ENCODE results near the gene MDGA2. TPM values are rescaled to one million over a fixed set of nuclear protein-coding genes. Genes with fewer than 3 reads are reported as not detected.

Gene MDGA2
- total RNA-seq, 5 donors from 2014 or later (not counting 1 experiment from before 2014, with no cell fraction given), result not detected

GRCh38 chr14:47520382-47520781 lies 155.0 kb downstream of the MDGA2 start:
- ChIA-PET CTCF (no interaction called here), POLR2A (no interaction called here)
- Histone ChIP-seq H3K4me1 (ENCODE audit: control insufficient read depth in 1 of 2, extremely low read depth in 1 of 2, insufficient read depth in 2 of 2, low read length in 2 of 2) (no peaks in the 10 kb centered on the region), H3K27me3 (replicated peaks in 1 of 2; ENCODE audit: control insufficient read depth in 2 of 2, extremely low read depth in 1 of 2, insufficient read depth in 2 of 2, low read length in 1 of 2) (no peaks in the 10 kb centered on the region), H3K36me3 (ENCODE audit: control insufficient read depth in 2 of 2, extremely low read depth in 1 of 2, insufficient read depth in 1 of 2, low read length in 1 of 2) (no peaks in the 10 kb centered on the region), H3K9me3 (no peaks in the 10 kb centered on the region), H3K27ac (ENCODE audit: low read length) (no peak overlapping the region), H3K4me3 (ENCODE audit: control insufficient read depth in 1 of 2, extremely low read depth in 1 of 2, low read length in 1 of 2) (no peak overlapping the region)
- WGBS (ENCODE audit: insufficient coverage), result no CpG with 5 or more reads among the region's 3 CpGs
- ATAC-seq (replicated peaks in 1 of 4) (no peak), DNase-seq (no peak)
- Mint-ChIP-seq H3K4me3 (no peak overlapping the region), H3K4me1 (no peaks in the 10 kb centered on the region), H3K27me3 (no peaks in the 10 kb centered on the region), H3K27ac (no peak overlapping the region), H3K36me3 (no peaks in the 10 kb centered on the region), H3K9me3 (peaks cover 0 to 9% (median 4%) of the 10 kb centered on the region in 3 donors)

GRCh38 chr14:47511829-47512228 lies 163.6 kb downstream of the MDGA2 start:
- ATAC-seq (replicated peaks in 1 of 4) (no peak), DNase-seq (no peak)
- H3K4me3 ChIP-seq (ENCODE audit: control insufficient read depth in 1 of 2, extremely low read depth in 1 of 2, low read length in 1 of 2), result no peak overlapping the region
- H3K4me1 ChIP-seq (ENCODE audit: control insufficient read depth in 1 of 2, extremely low read depth in 1 of 2, insufficient read depth in 2 of 2, low read length in 2 of 2), result no peaks in the 10 kb centered on the region
- ChIA-PET CTCF (no interaction called here), POLR2A (no interaction called here)
- no peaks in the 10 kb centered on the region for H3K27me3 ChIP-seq (replicated peaks in 1 of 2; ENCODE audit: control insufficient read depth in 2 of 2, extremely low read depth in 1 of 2, insufficient read depth in 2 of 2, low read length in 1 of 2)
- Mint-ChIP-seq H3K27ac (no peak overlapping the region), H3K9me3 (peaks cover 9 to 14% (median 10%) of the 10 kb centered on the region in 3 donors), H3K27me3 (no peaks in the 10 kb centered on the region), H3K4me1 (no peaks in the 10 kb centered on the region), H3K4me3 (no peak overlapping the region), H3K36me3 (no peaks in the 10 kb centered on the region)
- WGBS (ENCODE audit: insufficient coverage), result no CpG with 5 or more reads among the region's 2 CpGs
- H3K36me3 ChIP-seq (ENCODE audit: control insufficient read depth in 2 of 2, extremely low read depth in 1 of 2, insufficient read depth in 1 of 2, low read length in 1 of 2), result no peaks in the 10 kb centered on the region
- H3K9me3 ChIP-seq, result no peaks in the 10 kb centered on the region
- no peak overlapping the region for H3K27ac ChIP-seq (ENCODE audit: low read length)

GRCh38 chr14:47509957-47510356 lies 165.4 kb downstream of the MDGA2 start:
- no CpG with 5 or more reads among the region's 5 CpGs for WGBS (ENCODE audit: insufficient coverage)
- no peaks in the 10 kb centered on the region for H3K36me3 ChIP-seq (ENCODE audit: control insufficient read depth in 2 of 2, extremely low read depth in 1 of 2, insufficient read depth in 1 of 2, low read length in 1 of 2)
- ATAC-seq (replicated peaks in 1 of 4) (no peak), DNase-seq (no peak)
- no peaks in the 10 kb centered on the region for H3K27me3 ChIP-seq (replicated peaks in 1 of 2; ENCODE audit: control insufficient read depth in 2 of 2, extremely low read depth in 1 of 2, insufficient read depth in 2 of 2, low read length in 1 of 2)
- Mint-ChIP-seq H3K27ac (no peak overlapping the region), H3K27me3 (no peaks in the 10 kb centered on the region), H3K4me3 (no peak overlapping the region), H3K9me3 (peaks cover 10 to 17% (median 12%) of the 10 kb centered on the region in 3 donors), H3K4me1 (no peaks in the 10 kb centered on the region), H3K36me3 (no peaks in the 10 kb centered on the region)
- no peak overlapping the region for H3K4me3 ChIP-seq (ENCODE audit: control insufficient read depth in 1 of 2, extremely low read depth in 1 of 2, low read length in 1 of 2)
- no peak overlapping the region for H3K27ac ChIP-seq (ENCODE audit: low read length)
- CTCF ChIA-PET, result no interaction called here
- H3K4me1 ChIP-seq (ENCODE audit: control insufficient read depth in 1 of 2, extremely low read depth in 1 of 2, insufficient read depth in 2 of 2, low read length in 2 of 2), result no peaks in the 10 kb centered on the region
- POLR2A ChIA-PET, result no interaction called here
- H3K9me3 ChIP-seq, result no peaks in the 10 kb centered on the region

- no peak for ATAC-seq (replicated peaks in 1 of 4)
- CTCF ChIA-PET, result no interaction called here
- no peaks in the 10 kb centered on the region for H3K9me3 ChIP-seq
- no peaks in the 10 kb centered on the region for H3K27me3 Mint-ChIP-seq
- no peak overlapping the region for H3K4me3 ChIP-seq (ENCODE audit: control insufficient read depth in 1 of 2, extremely low read depth in 1 of 2, low read length in 1 of 2)
- no peak for DNase-seq
- no peaks in the 10 kb centered on the region for H3K36me3 ChIP-seq (ENCODE audit: control insufficient read depth in 2 of 2, extremely low read depth in 1 of 2, insufficient read depth in 1 of 2, low read length in 1 of 2)
- WGBS (ENCODE audit: insufficient coverage), result 67% methylated on average over 1 of the region's 2 CpGs
- POLR2A ChIA-PET, result no interaction called here
- no peak overlapping the region for H3K27ac Mint-ChIP-seq
- H3K4me1 Mint-ChIP-seq, result no peaks in the 10 kb centered on the region
- no peaks in the 10 kb centered on the region for H3K4me1 ChIP-seq (ENCODE audit: control insufficient read depth in 1 of 2, extremely low read depth in 1 of 2, insufficient read depth in 2 of 2, low read length in 2 of 2)
- no peaks in the 10 kb centered on the region for H3K36me3 Mint-ChIP-seq
- no peaks in the 10 kb centered on the region for H3K27me3 ChIP-seq (replicated peaks in 1 of 2; ENCODE audit: control insufficient read depth in 2 of 2, extremely low read depth in 1 of 2, insufficient read depth in 2 of 2, low read length in 1 of 2)
- peaks cover 9 to 17% (median 12%) of the 10 kb centered on the region in 3 donors for H3K9me3 Mint-ChIP-seq
- no peak overlapping the region for H3K27ac ChIP-seq (ENCODE audit: low read length)
- H3K4me3 Mint-ChIP-seq, result no peak overlapping the region
Measured at GRCh38 chr14:47507861-47508260, 167.5 kb downstream of the MDGA2 start.

GRCh38 chr14:47500369-47500768 lies 175.0 kb downstream of the MDGA2 start:
- no peak overlapping the region for H3K4me3 ChIP-seq (ENCODE audit: control insufficient read depth in 1 of 2, extremely low read depth in 1 of 2, low read length in 1 of 2)
- no peaks in the 10 kb centered on the region for H3K36me3 ChIP-seq (ENCODE audit: control insufficient read depth in 2 of 2, extremely low read depth in 1 of 2, insufficient read depth in 1 of 2, low read length in 1 of 2)
- Mint-ChIP-seq H3K4me1 (no peaks in the 10 kb centered on the region), H3K4me3 (no peak overlapping the region), H3K27ac (no peak overlapping the region), H3K27me3 (no peaks in the 10 kb centered on the region), H3K36me3 (no peaks in the 10 kb centered on the region), H3K9me3 (peaks cover 0 to 5% (median 3%) of the 10 kb centered on the region in 3 donors)
- no peaks in the 10 kb centered on the region for H3K4me1 ChIP-seq (ENCODE audit: control insufficient read depth in 1 of 2, extremely low read depth in 1 of 2, insufficient read depth in 2 of 2, low read length in 2 of 2)
- H3K27ac ChIP-seq (ENCODE audit: low read length), result no peak overlapping the region
- H3K9me3 ChIP-seq, result no peaks in the 10 kb centered on the region
- DNase-seq (no peak), ATAC-seq (replicated peaks in 1 of 4) (no peak)
- no peaks in the 10 kb centered on the region for H3K27me3 ChIP-seq (replicated peaks in 1 of 2; ENCODE audit: control insufficient read depth in 2 of 2, extremely low read depth in 1 of 2, insufficient read depth in 2 of 2, low read length in 1 of 2)
- ChIA-PET POLR2A (no interaction called here), CTCF (no interaction called here)
- WGBS (ENCODE audit: insufficient coverage), result no CpG with 5 or more reads among the region's 1 CpG

GRCh38 chr14:47490766-47491165 lies 184.6 kb downstream of the MDGA2 start:
- DNase-seq, result no peak
- no peak for ATAC-seq (replicated peaks in 1 of 4)
- Histone ChIP-seq H3K9me3 (no peaks in the 10 kb centered on the region), H3K27me3 (replicated peaks in 1 of 2; ENCODE audit: control insufficient read depth in 2 of 2, extremely low read depth in 1 of 2, insufficient read depth in 2 of 2, low read length in 1 of 2) (no peaks in the 10 kb centered on the region), H3K36me3 (ENCODE audit: control insufficient read depth in 2 of 2, extremely low read depth in 1 of 2, insufficient read depth in 1 of 2, low read length in 1 of 2) (no peaks in the 10 kb centered on the region), H3K4me3 (ENCODE audit: control insufficient read depth in 1 of 2, extremely low read depth in 1 of 2, low read length in 1 of 2) (no peak overlapping the region), H3K27ac (ENCODE audit: low read length) (no peak overlapping the region), H3K4me1 (ENCODE audit: control insufficient read depth in 1 of 2, extremely low read depth in 1 of 2, insufficient read depth in 2 of 2, low read length in 2 of 2) (no peaks in the 10 kb centered on the region)
- 80% methylated on average over 1 of the region's 4 CpGs for WGBS (ENCODE audit: insufficient coverage)
- no peaks in the 10 kb centered on the region for H3K4me1 Mint-ChIP-seq
- POLR2A ChIA-PET, result no interaction called here
- H3K4me3 Mint-ChIP-seq, result no peak overlapping the region
- CTCF ChIA-PET, result no interaction called here
- H3K27ac Mint-ChIP-seq, result no peak overlapping the region
- peaks cover 0 to 14% (median 13%) of the 10 kb centered on the region in 3 donors for H3K9me3 Mint-ChIP-seq
- H3K27me3 Mint-ChIP-seq, result no peaks in the 10 kb centered on the region
- H3K36me3 Mint-ChIP-seq, result no peaks in the 10 kb centered on the region

GRCh38 chr14:47490353-47490752 lies 185.1 kb downstream of the MDGA2 start:
- no peak for DNase-seq
- H3K4me1 Mint-ChIP-seq, result no peaks in the 10 kb centered on the region
- no peaks in the 10 kb centered on the region for H3K27me3 Mint-ChIP-seq
- H3K36me3 ChIP-seq (ENCODE audit: control insufficient read depth in 2 of 2, extremely low read depth in 1 of 2, insufficient read depth in 1 of 2, low read length in 1 of 2), result no peaks in the 10 kb centered on the region
- no CpG with 5 or more reads among the region's 3 CpGs for WGBS (ENCODE audit: insufficient coverage)
- H3K4me1 ChIP-seq (ENCODE audit: control insufficient read depth in 1 of 2, extremely low read depth in 1 of 2, insufficient read depth in 2 of 2, low read length in 2 of 2), result no peaks in the 10 kb centered on the region
- H3K9me3 Mint-ChIP-seq, result peaks cover 0 to 11% (median 10%) of the 10 kb centered on the region in 3 donors
- no peaks in the 10 kb centered on the region for H3K36me3 Mint-ChIP-seq
- CTCF ChIA-PET, result no interaction called here
- H3K4me3 Mint-ChIP-seq, result no peak overlapping the region
- H3K27me3 ChIP-seq (replicated peaks in 1 of 2; ENCODE audit: control insufficient read depth in 2 of 2, extremely low read depth in 1 of 2, insufficient read depth in 2 of 2, low read length in 1 of 2), result no peaks in the 10 kb centered on the region
- H3K27ac Mint-ChIP-seq, result no peak overlapping the region
- no peak for ATAC-seq (replicated peaks in 1 of 4)
- H3K9me3 ChIP-seq, result no peaks in the 10 kb centered on the region
- H3K4me3 ChIP-seq (ENCODE audit: control insufficient read depth in 1 of 2, extremely low read depth in 1 of 2, low read length in 1 of 2), result no peak overlapping the region
- H3K27ac ChIP-seq (ENCODE audit: low read length), result no peak overlapping the region
- POLR2A ChIA-PET, result no interaction called here
